Daoy (cell line): ENCODE results near the gene MOB1A. TPM values are rescaled to one million over a fixed set of nuclear protein-coding genes. Genes with fewer than 3 reads are reported as not detected.
"Not testable (repeated sequence)": the region's sequence is repeated elsewhere in the genome, so short reads cannot be mapped to it uniquely, and the experiment has no call there.

Source experiments
- DNase-seq: peaks from one replicate; pipeline ENCODE4 v3.0.0-alpha.2; 2015; ENCODE audit warnings: low read depth
- total RNA-seq: library from RNA; depleted of rRNA; stranded (reverse); fragments of >200 nt; shearing (Covaris generic); gene quantifications from 2 replicates; pipeline ENCODE4 v1.2.3, GENCODE V29; 2014

Gene MOB1A
- total RNA-seq, 1 experiment from 2014 or later: 101 TPM

GRCh38 chr2:74148457-74149246 is 30.0 kb downstream of the MOB1A start:
- no peak for DNase-seq

GRCh38 chr2:74147727-74148456 is 30.8 kb downstream of the MOB1A start, which contains the start of gene BOLA3:
Gene BOLA3 (minus strand): TSS chr2:74147912. CDS start chr2:74147874, 38 bp downstream.
- DNase-seq: peak; percentile 86

- DNase-seq: no peak
Observed at GRCh38 chr2:74146929-74147726, 31.6 kb downstream of the MOB1A start.

GRCh38 chr2:74142340-74142739 is 36.3 kb downstream of the MOB1A start:
- peak; percentile 27 for DNase-seq

- DNase-seq: no peak
Observed at GRCh38 chr2:74138600-74139323, 39.9 kb downstream of the MOB1A start.

GRCh38 chr2:74137651-74138599 is 40.8 kb downstream of the MOB1A start:
- DNase-seq: no peak

GRCh38 chr2:74131901-74132300 is 46.8 kb downstream of the MOB1A start:
- no peak for DNase-seq

- DNase-seq: no peak
Observed at GRCh38 chr2:74130211-74130995, 48.3 kb downstream of the MOB1A start.

- DNase-seq: no peak
Observed at GRCh38 chr2:74128206-74128605, 50.5 kb downstream of the MOB1A start.

- DNase-seq: not testable (repeated sequence)
Observed at GRCh38 chr2:74123955-74124354, 54.7 kb downstream of the MOB1A start.

- not testable (repeated sequence) for DNase-seq
Observed at GRCh38 chr2:74121846-74122245, 56.8 kb downstream of the MOB1A start.

GRCh38 chr2:74119912-74120825 is 58.5 kb downstream of the MOB1A start:
- peak; percentile 88 for DNase-seq

GRCh38 chr2:74119339-74119738 is 59.3 kb downstream of the MOB1A start:
- no peak for DNase-seq

- DNase-seq: no peak
Observed at GRCh38 chr2:74111380-74111779, 67.3 kb downstream of the MOB1A start.

GRCh38 chr2:74110537-74110936 is 68.1 kb downstream of the MOB1A start:
- DNase-seq: no peak

GRCh38 chr2:74109551-74109950 is 69.1 kb downstream of the MOB1A start:
- no peak for DNase-seq

GRCh38 chr2:74107071-74107470 is 71.6 kb downstream of the MOB1A start:
- no peak for DNase-seq

- no peak for DNase-seq
Observed at GRCh38 chr2:74105413-74105812, 73.3 kb downstream of the MOB1A start.
